ENCODE measurements around the gene DCBLD2.

Gene DCBLD2

GRCh38 chr3:98901392-98902350 lies at the start of gene DCBLD2:
Gene DCBLD2 (minus strand): TSS chr3:98901695. CDS start chr3:98901326, 369 bp downstream.
- DNase-seq = peak; percentile 95

DNA sequence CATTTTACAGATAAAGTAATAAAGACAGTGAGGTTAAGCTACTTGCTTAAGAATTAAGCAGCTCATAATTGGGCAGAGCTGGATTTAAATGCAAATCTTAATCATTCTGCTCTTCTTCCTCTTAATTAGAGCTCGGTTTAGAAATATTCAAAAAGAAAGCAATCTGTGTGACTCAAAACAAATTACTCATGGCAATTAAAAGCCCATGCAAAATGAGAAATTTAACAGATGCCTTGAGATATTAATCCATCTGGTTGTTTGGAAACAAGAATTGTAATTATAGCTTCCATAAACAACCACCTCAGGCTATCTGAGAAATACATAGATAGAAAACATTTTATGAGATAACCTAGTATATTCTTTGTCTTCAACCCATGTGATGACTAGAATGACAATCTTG lies 44.2 kb upstream of the DCBLD2 start:
- DNase-seq = no peak

- DNase-seq = no peak
Measured at GRCh38 chr3:98945101-98945524, 43.6 kb upstream of the DCBLD2 start.

DNA sequence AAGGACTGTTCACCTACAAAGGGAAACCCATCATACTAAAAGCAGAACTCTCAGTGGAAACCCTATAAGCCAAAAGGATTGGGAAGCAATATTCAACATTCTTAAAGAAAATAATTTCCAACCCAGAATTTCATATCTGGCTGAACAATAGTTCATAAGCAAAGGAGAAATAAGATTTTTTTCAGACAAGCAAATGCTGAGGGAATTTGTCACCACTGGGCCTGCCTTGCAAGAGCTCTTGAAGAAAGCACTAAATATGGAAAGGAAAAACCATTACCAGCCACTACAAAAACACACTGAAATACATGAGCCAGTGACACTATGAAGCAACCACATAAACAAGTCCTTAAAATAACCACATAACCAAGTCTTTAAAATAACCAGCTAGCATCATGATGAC lies 28.9 kb upstream of the DCBLD2 start:
- DNase-seq = no peak

DNA sequence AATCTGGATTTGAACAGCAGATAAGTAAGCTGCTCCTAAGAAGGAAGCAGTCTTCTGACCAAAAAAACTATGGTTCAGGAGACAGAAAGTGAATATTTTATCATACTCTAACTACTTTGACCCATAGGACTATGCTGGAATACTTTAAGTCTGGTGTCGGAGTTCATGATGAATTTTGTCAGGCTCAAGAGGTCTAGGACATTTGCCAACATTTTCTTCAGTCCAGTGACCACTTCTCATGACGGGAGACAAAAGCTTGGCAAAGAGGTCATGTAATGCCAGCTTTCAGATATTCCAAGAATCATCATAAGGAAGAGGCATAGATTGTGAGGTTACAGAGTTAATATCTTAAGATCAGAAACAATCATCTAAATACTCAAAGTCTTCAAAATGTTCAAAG lies 20.5 kb upstream of the DCBLD2 start:
- DNase-seq = no peak

DNA sequence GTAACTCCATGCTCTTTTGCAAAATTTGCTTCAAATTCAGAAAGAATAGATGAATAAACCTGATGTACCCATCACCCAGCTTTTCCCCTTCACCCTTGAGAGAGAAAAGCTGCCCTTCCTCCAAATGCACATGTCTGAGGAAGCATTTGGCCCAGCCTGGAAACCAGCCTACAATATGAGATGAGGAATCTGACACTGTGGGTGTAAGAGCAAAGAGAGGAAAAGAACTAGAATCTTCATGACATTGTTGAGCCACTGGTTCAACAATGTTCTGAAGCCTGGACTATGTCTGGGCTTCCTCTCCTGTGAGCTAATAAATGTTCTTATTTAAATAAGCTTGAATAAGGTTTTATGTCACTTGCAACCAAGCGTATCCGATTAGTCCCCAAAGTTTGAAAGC lies 18.7 kb upstream of the DCBLD2 start:
- no peak for DNase-seq

DNA sequence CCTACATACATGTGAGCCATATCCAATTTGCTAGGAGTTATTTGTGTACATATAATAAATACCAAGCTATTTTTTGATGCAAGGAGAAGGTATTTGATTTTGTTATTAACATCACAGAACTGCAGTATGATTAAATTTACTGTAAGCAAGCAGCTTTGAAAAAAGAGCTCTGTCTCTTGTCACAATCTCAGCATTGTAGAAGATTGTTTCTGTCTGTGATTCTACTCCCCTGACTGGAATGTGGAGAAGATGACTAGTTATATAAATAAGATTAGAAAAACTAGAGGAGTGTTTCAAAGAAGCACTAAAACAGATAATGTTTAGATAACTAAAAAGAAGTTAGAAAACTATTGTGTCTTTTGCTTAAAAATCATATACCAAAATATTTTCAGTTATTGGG lies 17.1 kb upstream of the DCBLD2 start:
- DNase-seq = no peak

- no peak for DNase-seq
Measured at GRCh38 chr3:98917608-98918007, 16.1 kb upstream of the DCBLD2 start.

DNA sequence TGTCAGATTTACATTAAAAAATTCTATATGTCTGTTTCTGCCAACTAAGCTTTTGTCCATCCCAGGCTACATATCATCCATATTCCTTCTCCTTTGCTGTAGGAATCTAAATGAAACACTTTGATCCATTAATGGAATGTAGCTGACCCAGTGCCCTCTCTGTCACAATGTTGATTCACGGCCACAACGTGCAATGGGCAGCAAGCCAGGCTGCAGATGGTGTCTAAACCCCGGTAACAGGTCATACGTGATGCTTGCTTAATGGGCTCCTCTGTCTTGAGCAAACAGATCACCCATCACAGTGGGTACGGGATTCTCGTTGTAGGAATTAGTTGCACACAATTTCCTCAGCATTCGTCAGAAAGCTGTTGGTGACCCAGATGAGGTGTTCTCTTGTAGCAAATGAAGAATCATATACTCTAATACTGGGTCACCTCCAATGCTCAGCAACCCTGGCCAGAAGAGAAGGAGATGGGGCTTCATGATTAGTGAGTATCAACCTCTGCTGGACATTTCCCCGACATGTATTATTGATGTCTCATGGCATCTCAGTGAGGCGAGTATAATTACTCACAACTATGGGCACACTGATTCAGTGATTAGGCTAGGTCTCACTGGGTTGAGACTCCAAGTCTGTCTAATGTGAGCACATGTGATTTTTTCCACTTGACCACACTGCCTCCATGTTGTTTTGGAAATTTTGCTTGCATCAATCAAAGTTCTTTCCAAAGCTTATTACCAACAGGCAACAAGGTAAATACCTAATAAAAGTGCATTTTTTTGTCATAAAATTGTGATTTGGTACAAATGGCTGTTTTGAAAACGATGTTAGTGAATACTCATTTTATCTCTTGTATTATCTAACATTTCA lies 12.9 kb upstream of the DCBLD2 start:
- no peak for DNase-seq

DNA sequence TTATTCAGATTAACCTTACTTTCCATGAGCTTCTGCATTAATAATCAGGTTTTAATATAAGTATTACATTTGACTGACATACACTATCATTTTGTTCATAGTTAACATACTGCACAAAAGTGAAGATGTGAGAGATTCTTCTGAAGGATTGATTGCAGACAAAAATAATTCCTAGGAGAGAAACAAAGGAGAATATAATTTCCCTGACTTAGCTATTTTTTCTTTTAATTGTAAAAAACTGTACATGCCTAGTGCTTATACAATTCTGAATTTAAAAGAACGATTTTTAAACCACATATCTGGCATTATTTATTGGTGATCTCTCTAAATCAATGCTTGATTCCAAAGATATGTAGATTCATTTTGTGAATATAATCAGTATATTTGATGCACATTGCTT lies 11.0 kb upstream of the DCBLD2 start:
- no peak for DNase-seq

- no peak for DNase-seq
Measured at GRCh38 chr3:98906230-98906629, 4.7 kb upstream of the DCBLD2 start.

DNA sequence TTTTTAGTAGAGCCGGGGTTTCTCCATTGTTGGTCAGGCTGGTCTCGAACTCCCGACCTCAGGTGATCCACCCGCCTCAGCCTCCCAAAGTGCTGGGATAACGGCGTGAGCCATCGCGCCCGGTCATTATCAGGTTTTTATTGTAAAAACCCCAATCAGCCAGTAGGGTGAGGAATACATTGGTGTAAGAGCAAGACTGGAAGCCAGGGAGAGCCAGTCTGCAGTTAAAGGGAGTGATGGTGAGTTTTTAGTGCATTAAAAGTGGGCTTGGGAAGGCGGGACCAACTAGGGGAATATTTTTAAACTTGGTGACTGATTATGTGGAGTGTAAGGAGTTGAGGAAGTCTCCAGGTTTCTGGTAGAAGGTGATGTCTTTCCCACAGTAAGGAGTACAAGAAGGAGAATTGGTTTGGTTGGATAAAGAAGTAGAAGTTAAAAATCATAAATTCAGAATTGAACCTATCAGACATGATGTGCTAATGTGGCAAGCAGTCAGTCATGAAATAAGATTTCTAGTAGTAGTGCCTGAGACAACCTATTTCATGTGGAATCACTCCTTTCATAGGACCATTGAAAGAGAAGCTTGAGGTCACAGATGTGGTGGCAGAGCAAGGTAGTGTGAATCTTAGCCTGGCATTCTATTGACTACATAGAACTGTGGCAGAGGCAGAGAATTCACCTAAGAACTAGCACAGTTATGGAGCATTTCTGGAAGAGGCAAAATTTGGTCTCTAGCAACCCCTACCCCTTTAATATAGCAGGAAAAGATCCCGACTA lies 2.4 kb upstream of the DCBLD2 start:
- DNase-seq = no peak

DNA sequence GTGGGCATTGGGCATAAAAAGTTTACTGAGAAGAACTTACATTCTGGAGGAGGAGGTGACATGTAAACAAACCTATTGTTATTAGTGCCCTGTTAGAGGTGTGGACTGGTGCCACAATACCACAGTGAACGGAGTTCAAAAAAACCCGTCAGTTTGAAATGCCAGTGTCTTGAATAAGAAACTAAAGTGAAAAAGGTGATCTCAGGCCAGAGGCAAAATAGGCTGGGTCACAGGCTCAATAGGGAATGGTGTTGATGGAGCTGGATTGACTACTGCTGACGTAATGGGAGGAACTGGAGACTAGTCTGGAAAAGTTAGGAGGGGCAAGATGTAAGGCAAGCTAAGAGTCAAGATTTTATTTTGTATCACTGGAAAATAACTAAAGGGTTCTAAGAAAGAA lies 1.6 kb upstream of the DCBLD2 start:
- DNase-seq = no peak

- no peak for DNase-seq
Measured at GRCh38 chr3:98902351-98902740, 851 bp upstream of the DCBLD2 start.

- DNase-seq = no peak
Measured at GRCh38 chr3:98901119-98901391, 440 bp downstream of the DCBLD2 start.

DNA sequence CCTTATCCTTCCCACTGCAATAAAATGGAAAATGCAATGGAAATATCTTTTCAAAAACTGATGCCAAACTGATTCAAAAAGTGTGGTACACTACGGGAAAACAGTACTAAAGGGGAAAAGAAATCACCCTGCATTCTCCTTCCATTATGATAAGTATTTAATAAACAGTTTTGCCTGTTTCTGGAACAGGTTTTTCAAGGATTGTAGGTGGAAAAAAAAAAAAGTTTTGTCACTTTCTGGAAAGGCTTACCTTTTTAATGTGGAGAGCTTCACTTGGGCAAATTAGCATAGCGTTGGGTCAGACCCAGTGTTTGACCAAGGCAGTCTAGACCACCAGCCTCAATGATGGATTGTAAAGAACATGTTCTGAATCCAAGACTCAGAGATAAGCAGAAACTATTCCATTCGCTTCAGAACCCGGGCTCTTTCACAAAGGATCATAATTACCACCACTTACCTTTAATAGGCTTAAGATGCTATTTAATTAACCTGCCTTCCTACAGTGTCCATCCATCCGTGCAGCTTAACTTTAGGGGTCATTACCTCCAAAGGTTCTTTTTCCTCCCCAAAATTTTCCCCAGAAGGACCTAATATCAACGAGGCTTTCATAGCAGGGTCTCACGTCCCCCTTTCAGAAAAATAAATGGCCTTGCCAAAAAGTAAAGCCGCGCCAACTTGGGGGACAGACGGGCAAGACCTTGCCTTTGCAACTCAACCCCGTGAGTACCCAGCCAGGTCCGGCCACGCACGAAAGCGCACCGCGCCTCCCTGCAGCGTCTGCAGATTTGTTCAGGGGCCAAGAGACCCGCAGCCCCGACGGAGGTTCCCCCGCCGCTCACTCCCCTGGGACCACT lies 1.0 kb downstream of the DCBLD2 start:
- peak; percentile 34 for DNase-seq

DNA sequence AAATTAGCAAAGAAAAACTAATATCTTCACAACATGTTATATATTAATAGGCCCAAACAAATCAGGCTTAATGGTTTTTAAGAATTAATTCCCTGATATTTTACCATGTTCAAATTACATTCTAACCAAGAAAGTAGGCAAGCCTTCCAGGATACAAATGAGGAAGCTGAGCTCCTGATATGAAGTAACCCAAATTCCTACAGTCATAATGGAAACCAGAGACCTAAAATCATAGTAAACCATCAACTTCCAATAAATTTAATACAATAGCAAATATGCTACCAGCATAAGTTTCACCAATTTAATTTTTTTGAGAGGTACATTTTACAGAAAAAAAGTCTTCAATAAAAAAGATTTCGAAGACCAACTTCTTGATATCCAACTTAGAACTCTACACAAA lies 3.8 kb downstream of the DCBLD2 start:
- DNase-seq = no peak

DNA sequence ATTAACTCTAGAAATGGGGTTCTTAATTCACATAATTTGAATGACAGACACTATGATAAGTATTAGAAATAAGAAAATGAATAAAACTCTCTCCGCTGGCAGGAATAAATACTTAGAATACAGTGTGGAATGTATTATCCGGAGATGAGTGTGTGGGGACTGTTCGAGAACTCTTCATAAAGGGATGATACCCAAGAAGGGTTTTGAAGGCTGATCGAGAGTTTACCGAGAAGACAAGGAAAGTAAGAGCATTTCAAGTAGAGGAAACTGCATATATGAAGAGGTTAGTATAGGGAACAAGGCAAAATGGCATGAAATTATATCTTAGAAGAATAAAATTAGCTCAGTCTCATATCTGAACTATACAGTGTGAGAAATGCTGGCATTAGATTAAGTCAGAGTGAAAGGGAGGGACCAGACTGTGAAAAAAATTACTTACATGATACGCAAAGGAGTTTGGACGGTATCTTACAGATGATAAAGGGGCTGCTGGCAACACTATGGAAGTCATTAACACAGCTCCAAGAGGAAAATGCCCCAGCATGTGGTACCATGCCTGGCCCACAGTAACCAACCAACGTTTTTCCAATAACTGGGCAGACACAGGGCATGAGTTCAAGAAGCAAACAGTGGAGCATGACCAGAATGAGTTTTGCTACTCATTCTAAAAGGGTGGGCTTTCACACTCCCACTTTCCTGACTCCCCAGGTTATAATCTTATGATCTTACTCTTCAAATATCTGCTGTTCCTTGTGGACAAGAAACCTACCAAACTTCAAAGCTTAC lies 6.5 kb downstream of the DCBLD2 start:
- DNase-seq = no peak

- no peak for DNase-seq
Measured at GRCh38 chr3:98893740-98894139, 7.8 kb downstream of the DCBLD2 start.

- no peak for DNase-seq
Measured at GRCh38 chr3:98892263-98892662, 9.2 kb downstream of the DCBLD2 start.
